Dendritic cell treated with granulocyte-macrophage colony-stimulating factor and Interleukin-4, amounts not matched to agents 40 ng/mL and 50 ng/mL, for 4 days (primary cell): ENCODE measurements around the gene FOXO6.
A peak's percentile ranks its signal among the peaks of the same experiment; 100 is the strongest.

ENCODE experiments used
- H3K27ac Mint-ChIP-seq: one replicate; pipeline ENCODE4 v1.8.0; 2022; ENCODE audit warnings: mild to moderate bottlenecking, mixed read lengths
- H3K27me3 Mint-ChIP-seq: one replicate; pipeline ENCODE4 v1.8.0; 2022; ENCODE audit warnings: mild to moderate bottlenecking, mixed read lengths
- H3K36me3 Mint-ChIP-seq: one replicate; pipeline ENCODE4 v1.8.0; 2022; ENCODE audit warnings: low read depth, mixed read lengths
- H3K4me1 Mint-ChIP-seq: one replicate; pipeline ENCODE4 v1.8.0; 2022; ENCODE audit warnings: low read depth, mixed read lengths
- H3K4me3 Mint-ChIP-seq: one replicate; pipeline ENCODE4 v1.8.0; 2022; ENCODE audit warnings: mild to moderate bottlenecking, moderate library complexity, mixed read lengths
- H3K9me3 Mint-ChIP-seq: one replicate; pipeline ENCODE4 v1.8.0; 2022; ENCODE audit warnings: mixed read lengths
- intact Hi-C: fragments of 100-400 bp; cut with micrococcal nuclease; formaldehyde crosslinking; loops from one replicate; pipeline ENCODE4 v1.15.0; 2022

The FOXO6 gene

GRCh38 chr1:41426201-41426890 is 65.1 kb downstream of the FOXO6 start:
- H3K4me3 Mint-ChIP-seq = no peak overlapping the region
- H3K4me1 Mint-ChIP-seq = peaks cover 25% of the 10 kb centered on the region
- H3K27ac Mint-ChIP-seq = no peak overlapping the region
- no peaks in the 10 kb centered on the region for H3K36me3 Mint-ChIP-seq
- H3K9me3 Mint-ChIP-seq = no peaks in the 10 kb centered on the region
- intact Hi-C loops = no loop called here
- peaks cover 9% of the 10 kb centered on the region for H3K27me3 Mint-ChIP-seq

GRCh38 chr1:41427122-41427913 is 66.1 kb downstream of the FOXO6 start:
- Mint-ChIP-seq H3K4me3 (no peak overlapping the region), H3K4me1 (peaks cover 28% of the 10 kb centered on the region), H3K27ac (peak overlapping the region; percentile 28), H3K9me3 (no peaks in the 10 kb centered on the region), H3K27me3 (peaks cover 5% of the 10 kb centered on the region), H3K36me3 (no peaks in the 10 kb centered on the region)
- intact Hi-C loops = no loop called here

- H3K9me3 Mint-ChIP-seq = no peaks in the 10 kb centered on the region
- peaks cover 3% of the 10 kb centered on the region for H3K27me3 Mint-ChIP-seq
- H3K4me1 Mint-ChIP-seq = peaks cover 37% of the 10 kb centered on the region
- intact Hi-C loops = no loop called here
- no peak overlapping the region for H3K4me3 Mint-ChIP-seq
- H3K36me3 Mint-ChIP-seq = no peaks in the 10 kb centered on the region
- peak overlapping the region; percentile 28 for H3K27ac Mint-ChIP-seq
Observed at GRCh38 chr1:41427916-41428737, 66.9 kb downstream of the FOXO6 start.

- Mint-ChIP-seq H3K27ac (peak overlapping the region; percentile 28), H3K9me3 (no peaks in the 10 kb centered on the region), H3K27me3 (peaks cover 4% of the 10 kb centered on the region), H3K36me3 (no peaks in the 10 kb centered on the region), H3K4me3 (no peak overlapping the region), H3K4me1 (peaks cover 43% of the 10 kb centered on the region)
- intact Hi-C loops = no loop called here
Observed at GRCh38 chr1:41428738-41429640, 67.8 kb downstream of the FOXO6 start.

GRCh38 chr1:41429641-41430035 is 68.4 kb downstream of the FOXO6 start:
- Mint-ChIP-seq H3K4me1 (peaks cover 43% of the 10 kb centered on the region), H3K36me3 (no peaks in the 10 kb centered on the region), H3K27ac (no peak overlapping the region), H3K9me3 (no peaks in the 10 kb centered on the region), H3K4me3 (no peak overlapping the region), H3K27me3 (peaks cover 10% of the 10 kb centered on the region)
- intact Hi-C loops = no loop called here

- H3K4me1 Mint-ChIP-seq = peaks cover 43% of the 10 kb centered on the region
- H3K4me3 Mint-ChIP-seq = no peak overlapping the region
- intact Hi-C loops = no loop called here
- no peaks in the 10 kb centered on the region for H3K9me3 Mint-ChIP-seq
- H3K27me3 Mint-ChIP-seq = peaks cover 14% of the 10 kb centered on the region
- no peaks in the 10 kb centered on the region for H3K36me3 Mint-ChIP-seq
- no peak overlapping the region for H3K27ac Mint-ChIP-seq
Observed at GRCh38 chr1:41430069-41430468, 68.8 kb downstream of the FOXO6 start.

GRCh38 chr1:41430582-41430981 is 69.3 kb downstream of the FOXO6 start:
- no peaks in the 10 kb centered on the region for H3K36me3 Mint-ChIP-seq
- intact Hi-C loops = no loop called here
- peaks cover 19% of the 10 kb centered on the region for H3K27me3 Mint-ChIP-seq
- peaks cover 43% of the 10 kb centered on the region for H3K4me1 Mint-ChIP-seq
- H3K4me3 Mint-ChIP-seq = no peak overlapping the region
- no peak overlapping the region for H3K27ac Mint-ChIP-seq
- H3K9me3 Mint-ChIP-seq = no peaks in the 10 kb centered on the region

GRCh38 chr1:41431490-41432350 is 70.5 kb downstream of the FOXO6 start:
- H3K27ac Mint-ChIP-seq = no peak overlapping the region
- intact Hi-C loops = loop anchor here (1.0 kb wide), 1 partner anchor 163 kb away; no protein-coding TSS in a partner anchor
- peaks cover 42% of the 10 kb centered on the region for H3K4me1 Mint-ChIP-seq
- H3K27me3 Mint-ChIP-seq = peaks cover 30% of the 10 kb centered on the region
- no peak overlapping the region for H3K4me3 Mint-ChIP-seq
- no peaks in the 10 kb centered on the region for H3K9me3 Mint-ChIP-seq
- no peaks in the 10 kb centered on the region for H3K36me3 Mint-ChIP-seq
